Spleen (tissue), 7 donors: ENCODE data around the gene ITIH3.

Source experiments
- POLR2A ChIP-seq, 3 donors: fragments of 450-650 bp; IDR thresholded peaks; one replicate each; pipeline ENCODE4 v1.5.1; 2017; ENCODE audit warnings: antibody characterized with exemption in 3 of 3, mild to moderate bottlenecking in 1 of 3
- POLR2AphosphoS5 ChIP-seq, 3 donors: sonication (generic); formaldehyde crosslinking; IDR thresholded peaks; one replicate each; pipeline ENCODE4 v1.5.1; 2017; ENCODE audit warnings: antibody characterized with exemption in 3 of 3
- TF ChIP-seq, protein P1 (sequence below), 11 experiments: fragments of 200-600 bp in 7 of 11; fragments of 450-650 bp in 4 of 11; sonication (generic) in 4 of 11; IDR thresholded peaks in 8 of 11; conservative IDR thresholded peaks in 3 of 11; 1 replicate in 7 of 11; 2 replicates in 4 of 11; pipeline versions ENCODE4 v1.4.0 to v1.8.0; 2016 to 2021; ENCODE audit warnings: antibody characterized with exemption in 11 of 11, inconsistent platforms in 4 of 11, mild to moderate bottlenecking in 1 of 11
- donor health status: DM: no; HTN: no; CAD: no; lungs with moderate emphysema.
- donor health status: DM: no; HTN: no; CAD: no.
- donor health status: DM: no; HTN: no; CAD: no.

DNA sequence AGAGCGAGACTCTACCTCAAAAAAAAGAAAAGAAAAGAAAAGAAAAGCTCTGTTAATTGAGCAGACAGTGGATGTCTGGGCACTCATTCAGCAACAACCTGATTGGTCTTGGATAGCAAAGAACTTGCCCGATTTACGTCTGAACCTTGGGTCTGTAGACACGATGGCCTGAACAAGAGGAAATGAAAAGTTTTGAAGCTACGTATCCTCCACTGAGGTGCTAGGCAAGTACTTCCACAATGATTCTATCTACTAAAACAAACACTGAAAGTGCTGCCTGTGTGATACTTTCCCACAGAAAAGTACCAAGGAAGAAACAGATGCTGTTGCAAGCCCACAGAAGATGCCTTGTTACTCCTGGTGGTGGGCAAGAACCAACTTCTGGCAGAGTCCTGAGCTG, 62.1 kb downstream of the ITIH3 start:
- TF ChIP-seq, protein P1, sequence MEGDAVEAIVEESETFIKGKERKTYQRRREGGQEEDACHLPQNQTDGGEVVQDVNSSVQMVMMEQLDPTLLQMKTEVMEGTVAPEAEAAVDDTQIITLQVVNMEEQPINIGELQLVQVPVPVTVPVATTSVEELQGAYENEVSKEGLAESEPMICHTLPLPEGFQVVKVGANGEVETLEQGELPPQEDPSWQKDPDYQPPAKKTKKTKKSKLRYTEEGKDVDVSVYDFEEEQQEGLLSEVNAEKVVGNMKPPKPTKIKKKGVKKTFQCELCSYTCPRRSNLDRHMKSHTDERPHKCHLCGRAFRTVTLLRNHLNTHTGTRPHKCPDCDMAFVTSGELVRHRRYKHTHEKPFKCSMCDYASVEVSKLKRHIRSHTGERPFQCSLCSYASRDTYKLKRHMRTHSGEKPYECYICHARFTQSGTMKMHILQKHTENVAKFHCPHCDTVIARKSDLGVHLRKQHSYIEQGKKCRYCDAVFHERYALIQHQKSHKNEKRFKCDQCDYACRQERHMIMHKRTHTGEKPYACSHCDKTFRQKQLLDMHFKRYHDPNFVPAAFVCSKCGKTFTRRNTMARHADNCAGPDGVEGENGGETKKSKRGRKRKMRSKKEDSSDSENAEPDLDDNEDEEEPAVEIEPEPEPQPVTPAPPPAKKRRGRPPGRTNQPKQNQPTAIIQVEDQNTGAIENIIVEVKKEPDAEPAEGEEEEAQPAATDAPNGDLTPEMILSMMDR (IDR thresholded peaks at IDR 0.05 in 8 of 11, conservative IDR thresholded peaks at IDR 0.05 in 3 of 11) = no peak
- TF ChIP-seq POLR2A (IDR thresholded peaks at IDR 0.05) (no peak), POLR2AphosphoS5 (IDR thresholded peaks at IDR 0.05) (no peak)
